Mesodermal cell (in vitro differentiated cells): ENCODE results near the gene DNAJA2.
"Not testable (repeated sequence)": the region's sequence is repeated elsewhere in the genome, so short reads cannot be mapped to it uniquely, and the experiment has no call there.

Source experiments
- H3K27ac ChIP-seq: 2 replicates; pipeline ENCODE4 v1.7.0; 2013; ENCODE audit warnings: mild to moderate bottlenecking, low read depth, low read length, moderate library complexity; ENCODE audit not compliant: severe bottlenecking
- H3K36me3 ChIP-seq: 2 replicates; pipeline ENCODE4 v1.7.1; 2013; ENCODE audit warnings: mild to moderate bottlenecking, low read length, moderate library complexity; ENCODE audit not compliant: control insufficient read depth, insufficient read depth
- H3K4me1 ChIP-seq: one replicate; pipeline ENCODE4 v1.7.1; 2013; ENCODE audit warnings: mild to moderate bottlenecking, low read length; ENCODE audit not compliant: insufficient read depth, control insufficient read depth, poor library complexity, severe bottlenecking
- H3K4me3 ChIP-seq: 2 replicates; pipeline ENCODE4 v1.7.0; 2013; ENCODE audit warnings: low read length, control low read depth, mild to moderate bottlenecking; ENCODE audit not compliant: insufficient read depth, poor library complexity, severe bottlenecking; ENCODE audit errors: extremely low read depth
- H3K9me3 ChIP-seq: 2 replicates; pipeline ENCODE4 v1.7.1; 2013; ENCODE audit warnings: mild to moderate bottlenecking, low read length, moderate library complexity; ENCODE audit not compliant: control insufficient read depth
- WGBS, 2 experiments: methylation state at CpG; one replicate each; pipeline ENCODE4 v1.1.5; 2013; ENCODE audit warnings: missing lambda C conversion rate in 2 of 2; ENCODE audit not compliant: insufficient coverage in 2 of 2; 5-methylcytosine and 5-hydroxymethylcytosine counted together

DNAJA2 gene

GRCh38 chr16:46950009-46950408 lies 23.5 kb downstream of the DNAJA2 start:
- H3K4me1 ChIP-seq, result no peaks in the 10 kb centered on the region
- peaks cover 8% of the 10 kb centered on the region for H3K36me3 ChIP-seq
- no peak overlapping the region for H3K27ac ChIP-seq
- no peak overlapping the region for H3K4me3 ChIP-seq
- no peaks in the 10 kb centered on the region for H3K9me3 ChIP-seq
- WGBS, 2 experiments, result 100% methylated on average over 1 of the region's 1 CpG; no CpG with 5 or more reads in 1 of the 2 experiments

DNA sequence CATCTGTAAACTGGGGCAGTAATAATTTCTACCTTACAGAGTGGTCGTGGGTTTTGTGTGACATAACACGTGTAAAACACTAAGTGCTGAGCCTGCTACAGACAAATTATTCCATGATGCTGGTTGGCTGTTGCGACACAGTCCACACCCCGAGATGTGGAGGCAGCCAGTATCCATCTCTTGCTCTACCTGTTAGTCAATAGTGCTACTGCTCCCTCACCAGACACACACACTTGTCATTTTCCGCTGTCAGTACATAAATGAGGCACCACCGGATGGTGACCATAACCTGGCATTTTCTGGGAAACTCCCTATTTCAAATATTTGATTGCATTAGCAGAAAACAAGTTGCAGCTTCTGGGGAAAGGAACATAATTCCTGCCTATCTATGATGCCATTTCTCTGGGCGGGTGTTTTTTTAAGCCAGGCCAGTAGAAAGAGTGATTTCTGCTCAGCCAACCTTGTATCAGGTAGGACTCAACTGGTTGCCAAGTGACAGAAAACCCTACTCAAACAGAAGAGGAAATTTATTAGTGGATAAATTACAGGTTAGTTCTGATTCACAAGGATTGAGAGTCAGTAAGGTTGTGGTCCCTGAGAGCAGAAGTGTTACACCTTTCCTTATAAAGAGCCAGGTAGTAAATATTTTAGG lies 24.1 kb downstream of the DNAJA2 start:
- Histone ChIP-seq H3K36me3 (peaks cover 1% of the 10 kb centered on the region), H3K4me1 (no peaks in the 10 kb centered on the region), H3K4me3 (no peak overlapping the region), H3K9me3 (no peaks in the 10 kb centered on the region), H3K27ac (no peak overlapping the region)
- WGBS, 2 experiments, result 92% methylated on average over 6 to 7 of the region's 7 CpGs

DNA sequence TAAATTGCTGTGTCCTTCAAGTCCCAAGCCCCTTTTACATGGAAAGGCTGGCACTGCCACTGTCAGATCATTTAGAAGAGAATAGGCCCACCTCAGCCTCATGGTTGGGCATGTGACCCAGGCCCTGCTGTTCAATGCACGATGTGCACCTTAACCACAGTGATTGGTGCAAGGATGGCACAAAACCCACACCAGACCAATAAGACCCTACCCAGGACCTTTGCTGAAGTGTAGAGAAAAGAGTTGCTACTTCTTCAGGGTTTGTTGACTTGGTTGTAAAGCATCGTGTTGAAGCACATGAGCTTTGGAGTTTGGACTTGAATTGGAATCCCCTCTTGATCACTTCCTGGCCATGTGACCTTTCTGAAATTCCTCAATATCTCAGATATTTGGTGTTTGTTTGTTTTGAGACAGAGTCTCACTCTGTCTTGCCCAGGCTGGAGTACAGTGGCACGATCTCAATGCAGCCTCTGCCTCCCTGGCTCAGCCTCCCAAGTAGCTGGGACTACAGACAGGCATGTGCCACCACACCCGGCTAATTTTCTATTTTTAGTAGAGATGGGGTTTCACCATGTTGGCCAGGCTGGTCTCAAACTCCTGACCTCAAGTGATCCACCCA lies 24.8 kb downstream of the DNAJA2 start:
- Histone ChIP-seq H3K9me3 (no peaks in the 10 kb centered on the region), H3K4me1 (no peaks in the 10 kb centered on the region), H3K36me3 (no peaks in the 10 kb centered on the region), H3K4me3 (no peak overlapping the region), H3K27ac (no peak overlapping the region)
- 67 to 95% methylated on average over 1 to 3 of the region's 4 CpGs for whole genome bisulfite sequencing, 2 experiments

- WGBS, 2 experiments, result 87 to 94% methylated on average over 7 of the region's 7 CpGs
- H3K4me1 ChIP-seq, result no peaks in the 10 kb centered on the region
- H3K4me3 ChIP-seq, result no peak overlapping the region
- no peak overlapping the region for H3K27ac ChIP-seq
- H3K9me3 ChIP-seq, result no peaks in the 10 kb centered on the region
- H3K36me3 ChIP-seq, result no peaks in the 10 kb centered on the region
Observed at GRCh38 chr16:46947900-46948547, 25.4 kb downstream of the DNAJA2 start.

DNA sequence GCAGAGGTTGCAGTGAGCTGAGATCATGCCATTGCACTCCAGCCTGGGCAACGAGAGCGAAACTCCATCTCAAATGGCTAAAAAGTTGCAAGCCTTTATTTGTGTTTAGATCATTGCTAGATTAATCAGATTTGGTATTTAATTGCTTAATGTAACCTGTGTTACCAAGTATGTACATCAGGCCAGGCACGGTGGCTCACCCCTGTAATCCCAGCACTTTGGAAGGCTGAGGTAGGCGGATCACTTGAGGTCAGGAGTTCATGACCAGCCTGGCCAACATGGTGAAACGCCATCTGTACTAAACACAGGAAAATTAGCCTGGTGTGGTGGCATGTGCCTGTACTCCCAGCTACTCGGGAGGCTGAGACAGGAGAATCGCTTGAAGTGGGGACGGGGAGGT lies 28.8 kb downstream of the DNAJA2 start:
- WGBS, 2 experiments, result 92 to 100% methylated on average over 7 to 8 of the region's 8 CpGs
- H3K4me3 ChIP-seq, H3K9me3 ChIP-seq, H3K36me3 ChIP-seq, H3K4me1 ChIP-seq, H3K27ac ChIP-seq: not testable (repeated sequence)

DNA sequence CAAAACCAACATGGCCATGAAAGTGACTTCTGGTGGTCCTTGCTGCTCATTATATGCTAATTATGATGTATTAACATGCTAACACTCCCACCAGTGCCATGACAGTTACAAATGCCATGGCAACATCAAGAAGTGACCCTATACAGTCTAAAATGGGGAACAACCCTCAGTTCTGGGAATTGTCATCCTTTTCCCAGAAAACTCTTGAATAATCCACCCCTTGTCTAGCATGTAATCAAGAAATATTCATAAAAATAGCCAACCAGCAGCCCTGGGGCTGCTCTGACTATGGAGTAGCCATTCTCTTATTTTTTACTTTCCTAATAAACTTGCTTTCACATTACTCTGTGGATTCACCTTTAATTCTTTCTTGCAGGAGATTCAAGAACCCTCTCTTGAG lies 35.9 kb downstream of the DNAJA2 start:
- Histone ChIP-seq H3K4me1 (no peaks in the 10 kb centered on the region), H3K4me3 (no peak overlapping the region), H3K27ac (no peak overlapping the region), H3K36me3 (no peaks in the 10 kb centered on the region), H3K9me3 (no peaks in the 10 kb centered on the region)

DNA sequence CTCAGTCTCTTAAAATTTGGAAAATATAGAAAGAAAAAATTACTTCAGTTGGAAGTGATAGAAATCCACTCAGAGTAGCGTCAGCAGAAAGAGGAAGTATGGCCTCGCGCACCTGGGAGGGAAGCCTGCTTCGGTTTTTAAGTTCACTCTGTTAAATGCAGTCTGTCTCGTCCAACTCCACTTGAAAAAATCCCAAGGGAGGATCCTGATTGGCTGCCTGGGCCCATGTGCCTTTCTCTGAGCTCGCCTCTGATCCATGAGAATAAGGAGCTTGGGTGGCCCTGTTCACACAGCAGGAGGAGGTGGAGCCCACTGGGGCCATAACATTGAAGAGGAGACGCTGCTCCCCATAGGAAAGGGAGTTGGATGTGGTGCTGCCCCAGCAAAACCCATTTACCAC lies 40.7 kb downstream of the DNAJA2 start:
- H3K36me3 ChIP-seq, result peaks cover 21% of the 10 kb centered on the region
- H3K4me3 ChIP-seq, result no peak overlapping the region
- WGBS, 2 experiments, result 77 to 81% methylated on average over 6 of the region's 7 CpGs
- H3K9me3 ChIP-seq, result no peaks in the 10 kb centered on the region
- no peaks in the 10 kb centered on the region for H3K4me1 ChIP-seq
- H3K27ac ChIP-seq, result no peak overlapping the region

DNA sequence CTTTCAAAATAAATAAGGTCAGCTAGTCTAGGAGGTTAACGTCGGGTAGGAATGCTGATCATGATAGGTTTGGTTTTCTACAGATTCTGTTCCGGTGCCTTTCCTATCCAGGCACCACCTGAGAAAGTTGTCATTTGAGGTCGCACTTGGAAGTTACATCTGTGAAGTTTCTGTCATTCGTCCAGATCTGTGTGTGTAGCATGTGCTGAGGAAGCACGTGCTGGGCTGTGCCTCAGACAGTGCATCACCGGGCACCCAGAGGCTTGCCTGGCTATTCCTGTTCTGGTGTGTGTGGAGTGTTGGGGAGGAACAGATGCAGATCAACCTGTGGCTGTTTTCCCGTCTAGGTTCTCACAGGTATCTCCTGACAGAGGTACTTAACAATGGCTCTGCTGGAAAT lies 42.6 kb downstream of the DNAJA2 start:
- 99% methylated on average over 7 to 8 of the region's 8 CpGs for WGBS, 2 experiments
- Histone ChIP-seq H3K4me1 (no peaks in the 10 kb centered on the region), H3K4me3 (no peak overlapping the region), H3K36me3 (peaks cover 28% of the 10 kb centered on the region), H3K9me3 (no peaks in the 10 kb centered on the region), H3K27ac (no peak overlapping the region)

GRCh38 chr16:46929378-46930332 lies 43.8 kb downstream of the DNAJA2 start:
- Histone ChIP-seq H3K27ac (no peak overlapping the region), H3K4me1 (no peaks in the 10 kb centered on the region), H3K4me3 (no peak overlapping the region), H3K36me3 (peaks cover 31% of the 10 kb centered on the region), H3K9me3 (no peaks in the 10 kb centered on the region)
- 75 to 76% methylated on average over 34 to 41 of the region's 43 CpGs for WGBS, 2 experiments

- no peak overlapping the region for H3K27ac ChIP-seq
- H3K36me3 ChIP-seq, result peaks cover 39% of the 10 kb centered on the region
- WGBS, 2 experiments, result 90 to 92% methylated on average over 13 to 14 of the region's 15 CpGs
- H3K4me1 ChIP-seq, result no peaks in the 10 kb centered on the region
- H3K9me3 ChIP-seq, result no peaks in the 10 kb centered on the region
- H3K4me3 ChIP-seq, result no peak overlapping the region
Observed at GRCh38 chr16:46928811-46929210, 44.7 kb downstream of the DNAJA2 start.
